ENCODE results near the gene SEMA5A.

Gene SEMA5A

GRCh38 chr5:9052421-9052820 lies 493.5 kb downstream of the SEMA5A start:
- no peak for DNase-seq (ENCODE audit: low spot score)
- in situ Hi-C loops (cut with MboI; ENCODE audit: low pct_unique_long_range_greater_than_20kb, low sequenced_read_pairs, unreplicated experiment) = no loop called here
- TF ChIP-seq CTCF (IDR thresholded peaks at IDR 0.05; ENCODE audit: extremely low read depth, insufficient read depth, missing control alignments) = no peak

- no peak for DNase-seq (ENCODE audit: low spot score)
- in situ Hi-C loops (cut with MboI; ENCODE audit: low pct_unique_long_range_greater_than_20kb, low sequenced_read_pairs, unreplicated experiment) = no loop called here
- TF ChIP-seq CTCF (IDR thresholded peaks at IDR 0.05; ENCODE audit: extremely low read depth, insufficient read depth, missing control alignments) = no peak
Measured at GRCh38 chr5:9051779-9052178, 494.1 kb downstream of the SEMA5A start.

- no peak for TF ChIP-seq CTCF (IDR thresholded peaks at IDR 0.05; ENCODE audit: extremely low read depth, insufficient read depth, missing control alignments)
- no peak for DNase-seq (ENCODE audit: low spot score)
- in situ Hi-C loops (cut with MboI; ENCODE audit: low pct_unique_long_range_greater_than_20kb, low sequenced_read_pairs, unreplicated experiment) = no loop called here
Measured at GRCh38 chr5:9047932-9048331, 497.9 kb downstream of the SEMA5A start.

GRCh38 chr5:9046756-9047481 lies 499.0 kb downstream of the SEMA5A start:
- in situ Hi-C loops (cut with MboI; ENCODE audit: low pct_unique_long_range_greater_than_20kb, low sequenced_read_pairs, unreplicated experiment) = no loop called here
- no peak for TF ChIP-seq CTCF (IDR thresholded peaks at IDR 0.05; ENCODE audit: extremely low read depth, insufficient read depth, missing control alignments)
- DNase-seq (ENCODE audit: low spot score) = no peak

GRCh38 chr5:9045946-9046345 lies 499.9 kb downstream of the SEMA5A start:
- in situ Hi-C loops (cut with MboI; ENCODE audit: low pct_unique_long_range_greater_than_20kb, low sequenced_read_pairs, unreplicated experiment) = no loop called here
- TF ChIP-seq CTCF (IDR thresholded peaks at IDR 0.05; ENCODE audit: extremely low read depth, insufficient read depth, missing control alignments) = no peak
- DNase-seq (ENCODE audit: low spot score) = no peak

GRCh38 chr5:9042241-9042640 lies 503.6 kb downstream of the SEMA5A start:
- in situ Hi-C loops (cut with MboI; ENCODE audit: low pct_unique_long_range_greater_than_20kb, low sequenced_read_pairs, unreplicated experiment) = no loop called here
- no peak for TF ChIP-seq CTCF (IDR thresholded peaks at IDR 0.05; ENCODE audit: extremely low read depth, insufficient read depth, missing control alignments)
- DNase-seq (ENCODE audit: low spot score) = no peak

Data from GM13977 (cell line).